ENCODE data around the gene ZBTB49.

DNA sequence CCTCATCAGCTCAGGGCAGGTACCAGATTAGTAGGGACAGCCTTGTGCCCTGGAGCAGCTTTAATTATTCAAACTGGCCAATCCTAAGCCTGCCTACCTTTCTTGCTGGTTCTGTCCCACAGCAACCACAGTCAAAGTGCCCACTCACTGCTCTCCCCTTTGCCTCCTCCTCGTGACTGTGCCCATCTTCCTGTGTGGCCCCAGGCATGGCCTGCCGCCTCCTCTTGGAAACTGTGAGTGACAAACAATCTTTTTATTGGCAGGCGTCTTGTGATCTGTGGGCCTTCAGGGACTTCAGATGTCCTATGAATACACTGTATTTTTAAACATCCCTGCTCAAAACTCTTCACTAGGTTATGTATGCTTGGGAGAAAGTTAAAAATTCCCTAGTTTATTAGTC is 74.0 kb downstream of the ZBTB49 start:
- TF ChIP-seq, protein P1, sequence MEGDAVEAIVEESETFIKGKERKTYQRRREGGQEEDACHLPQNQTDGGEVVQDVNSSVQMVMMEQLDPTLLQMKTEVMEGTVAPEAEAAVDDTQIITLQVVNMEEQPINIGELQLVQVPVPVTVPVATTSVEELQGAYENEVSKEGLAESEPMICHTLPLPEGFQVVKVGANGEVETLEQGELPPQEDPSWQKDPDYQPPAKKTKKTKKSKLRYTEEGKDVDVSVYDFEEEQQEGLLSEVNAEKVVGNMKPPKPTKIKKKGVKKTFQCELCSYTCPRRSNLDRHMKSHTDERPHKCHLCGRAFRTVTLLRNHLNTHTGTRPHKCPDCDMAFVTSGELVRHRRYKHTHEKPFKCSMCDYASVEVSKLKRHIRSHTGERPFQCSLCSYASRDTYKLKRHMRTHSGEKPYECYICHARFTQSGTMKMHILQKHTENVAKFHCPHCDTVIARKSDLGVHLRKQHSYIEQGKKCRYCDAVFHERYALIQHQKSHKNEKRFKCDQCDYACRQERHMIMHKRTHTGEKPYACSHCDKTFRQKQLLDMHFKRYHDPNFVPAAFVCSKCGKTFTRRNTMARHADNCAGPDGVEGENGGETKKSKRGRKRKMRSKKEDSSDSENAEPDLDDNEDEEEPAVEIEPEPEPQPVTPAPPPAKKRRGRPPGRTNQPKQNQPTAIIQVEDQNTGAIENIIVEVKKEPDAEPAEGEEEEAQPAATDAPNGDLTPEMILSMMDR (IDR thresholded peaks at IDR 0.05): no peak
- no peak for TF ChIP-seq POLR2A (IDR thresholded peaks at IDR 0.05)
